Nasal cavity respiratory epithelium epithelial cell of viscerocranial mucosa (primary cell): ENCODE data around the gene RHOXF2. TPM values are rescaled to one million over a fixed set of nuclear protein-coding genes. Genes with fewer than 3 reads are reported as not detected.

Source experiments
- total RNA-seq: library from RNA; depleted of rRNA; stranded (reverse); fragments of >200 nt; gene quantifications from 2 replicates; pipeline ENCODE4 v1.2.3, GENCODE V29; 2014

The RHOXF2 gene
- total RNA-seq = not detected in 2 replicates

DNA sequence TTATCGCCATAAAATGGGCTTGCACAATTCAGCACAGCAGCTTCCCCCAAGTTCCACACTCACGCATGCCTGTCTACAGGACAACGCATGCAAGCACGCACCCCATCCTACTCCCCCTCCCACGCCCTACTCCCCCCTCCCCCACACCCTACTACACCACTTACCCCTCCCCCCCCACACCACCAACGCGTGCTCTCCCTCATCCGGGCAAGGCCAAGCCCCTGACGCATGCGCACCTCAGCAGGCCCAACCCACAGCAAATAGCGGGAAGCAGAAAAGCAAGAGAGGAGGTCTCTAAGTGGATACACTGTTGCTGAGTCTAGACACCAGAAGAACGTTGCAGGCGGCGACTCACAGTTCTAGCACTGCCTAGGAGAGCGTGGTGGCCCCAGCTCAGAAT is at the start of gene RHOXF2:
Gene RHOXF2 (plus strand): TSS at position 301 of the 400 bp plus-strand sequence. CDS start 138 bp downstream, outside the sequence.

GRCh38 chrX:120115438-120115963 is 42.9 kb upstream of the RHOXF2 start, which contains the start of gene RHOXF1:
Gene RHOXF1 (minus strand): TSS chrX:120115913. CDS start chrX:120115862, 51 bp downstream.

Other genes with a start within 250 kb of the RHOXF2 start
- gene NKAP, start 214.9 kb upstream of the RHOXF2 start, total RNA-seq = 5.8 TPM in 2 replicates
- not detected in 2 replicates for gene RHOXF2B, start 80.9 kb upstream of the RHOXF2 start, total RNA-seq
- gene RHOXF1, start 42.7 kb upstream of the RHOXF2 start, total RNA-seq = not detected in 2 replicates
- 15.0 and 23.6 TPM in 2 replicates for gene ZBTB33, start 92.2 kb downstream of the RHOXF2 start, total RNA-seq
- gene TMEM255A, start 152.8 kb downstream of the RHOXF2 start, total RNA-seq = 0.43 TPM in 1 of 2 replicates, not detected in the other
- gene ATP1B4, start 203.5 kb downstream of the RHOXF2 start, total RNA-seq = not detected in 2 replicates